Measurements from ENCODE around the gene UBA7. TPM values are rescaled to one million over a fixed set of nuclear protein-coding genes. Genes with fewer than 3 reads are reported as not detected.

UBA7 gene
- total RNA-seq, 4 donors from 2014 or later, result 21.3 to 114 (median 63.0) TPM

DNA sequence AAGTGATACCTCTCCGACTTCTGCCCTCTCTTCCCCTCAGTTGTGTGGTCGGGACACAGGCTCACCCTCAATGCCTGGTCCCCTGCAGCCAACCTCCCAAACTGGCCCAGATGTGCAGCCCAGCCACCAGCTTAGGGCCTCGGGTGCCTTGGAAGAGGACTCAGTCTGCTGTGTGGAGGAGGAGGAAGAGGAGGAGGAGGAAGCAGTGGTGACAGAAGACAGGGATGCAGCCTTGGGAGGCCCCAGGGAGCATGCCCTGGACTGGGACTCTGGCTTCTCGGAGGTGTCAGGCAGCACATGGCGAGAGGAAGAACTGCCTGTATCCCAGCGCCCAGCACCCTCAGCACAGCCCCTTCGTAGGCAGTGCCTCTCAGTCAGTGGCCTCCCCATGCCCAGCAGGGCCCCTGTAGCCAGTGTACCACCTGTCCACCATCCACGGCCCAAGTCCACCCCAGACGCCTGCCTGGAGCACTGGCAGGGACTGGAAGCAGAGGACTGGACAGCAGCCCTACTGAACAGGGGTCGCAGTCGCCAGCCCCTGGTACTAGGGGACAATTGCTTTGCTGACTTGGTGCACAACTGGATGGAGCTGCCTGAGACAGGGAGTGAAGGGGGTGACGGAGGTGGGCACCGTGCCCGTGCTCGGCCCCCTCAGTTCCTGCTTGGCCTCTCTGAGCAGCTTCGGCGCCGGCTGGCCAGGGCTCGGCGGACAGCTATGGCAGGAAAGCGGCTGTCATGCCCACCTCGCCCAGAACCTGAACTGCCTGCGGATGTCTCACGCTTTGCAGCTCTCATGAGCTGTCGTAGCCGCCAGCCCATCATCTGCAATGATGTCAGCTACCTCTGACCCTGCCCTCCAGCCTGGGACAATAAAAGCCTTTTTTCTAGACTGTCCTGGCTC lies 9.4 kb downstream of the UBA7 start:
- peak overlapping the region; percentile 72 to 84 for H3K4me3 ChIP-seq
- H3K27me3 ChIP-seq, result no peaks in the 10 kb centered on the region
- TF ChIP-seq, protein P1, sequence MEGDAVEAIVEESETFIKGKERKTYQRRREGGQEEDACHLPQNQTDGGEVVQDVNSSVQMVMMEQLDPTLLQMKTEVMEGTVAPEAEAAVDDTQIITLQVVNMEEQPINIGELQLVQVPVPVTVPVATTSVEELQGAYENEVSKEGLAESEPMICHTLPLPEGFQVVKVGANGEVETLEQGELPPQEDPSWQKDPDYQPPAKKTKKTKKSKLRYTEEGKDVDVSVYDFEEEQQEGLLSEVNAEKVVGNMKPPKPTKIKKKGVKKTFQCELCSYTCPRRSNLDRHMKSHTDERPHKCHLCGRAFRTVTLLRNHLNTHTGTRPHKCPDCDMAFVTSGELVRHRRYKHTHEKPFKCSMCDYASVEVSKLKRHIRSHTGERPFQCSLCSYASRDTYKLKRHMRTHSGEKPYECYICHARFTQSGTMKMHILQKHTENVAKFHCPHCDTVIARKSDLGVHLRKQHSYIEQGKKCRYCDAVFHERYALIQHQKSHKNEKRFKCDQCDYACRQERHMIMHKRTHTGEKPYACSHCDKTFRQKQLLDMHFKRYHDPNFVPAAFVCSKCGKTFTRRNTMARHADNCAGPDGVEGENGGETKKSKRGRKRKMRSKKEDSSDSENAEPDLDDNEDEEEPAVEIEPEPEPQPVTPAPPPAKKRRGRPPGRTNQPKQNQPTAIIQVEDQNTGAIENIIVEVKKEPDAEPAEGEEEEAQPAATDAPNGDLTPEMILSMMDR (IDR thresholded peaks at IDR 0.05), result no peak
- no peak for TF ChIP-seq POLR2A (IDR thresholded peaks at IDR 0.05)
- H3K36me3 ChIP-seq, result no peaks in the 10 kb centered on the region
- H3K4me1 ChIP-seq, result peaks cover 0 to 32% of the 10 kb centered on the region in 2 donors
- intact Hi-C loops (cut with DNase I; ENCODE audit: low total_unique reads), result no loop called here
- H3K9me3 ChIP-seq, result no peaks in the 10 kb centered on the region
- DNase-seq, result peak; percentile 31 to 38
- H3K27ac ChIP-seq, result peak overlapping the region; percentile 92 to 94

DNA sequence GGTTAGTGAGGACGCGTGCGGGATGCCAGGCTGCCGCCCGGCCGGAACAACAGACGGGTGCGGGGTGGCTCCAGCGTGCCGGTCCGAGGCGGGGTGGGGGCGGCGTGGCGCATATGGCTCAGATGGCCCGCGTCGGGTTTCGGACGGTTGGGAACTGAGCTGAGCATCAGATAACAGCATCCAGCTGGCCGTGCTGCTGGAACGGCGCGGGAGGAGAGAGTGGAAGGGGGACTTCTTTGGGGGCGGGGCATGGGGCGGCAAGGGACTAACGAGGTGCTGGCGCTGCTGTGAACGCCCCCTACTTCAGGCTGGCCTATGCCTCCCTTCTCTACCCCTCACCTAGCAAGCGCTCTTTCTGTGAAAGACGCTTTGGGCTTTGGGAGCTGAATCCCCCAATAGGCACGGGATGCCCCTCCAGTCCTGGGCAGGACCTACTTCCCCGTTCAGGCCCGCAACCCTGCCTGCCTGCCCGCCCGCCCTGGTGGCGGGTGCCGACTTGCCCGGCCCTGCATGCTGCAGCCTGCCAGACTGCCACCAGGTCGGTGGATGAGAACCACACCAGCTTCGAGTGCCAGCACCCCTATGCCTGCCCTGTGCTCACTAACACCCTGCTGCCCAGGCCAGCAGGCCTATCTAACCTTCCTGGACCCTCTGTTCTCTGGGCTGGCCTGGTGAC lies 10.2 kb downstream of the UBA7 start:
- Histone ChIP-seq H3K9me3 (no peaks in the 10 kb centered on the region), H3K4me1 (peaks cover 0 to 32% of the 10 kb centered on the region in 2 donors), H3K36me3 (no peaks in the 10 kb centered on the region), H3K27ac (peak overlapping the region; percentile 92 to 94), H3K4me3 (peak overlapping the region; percentile 72 to 84), H3K27me3 (no peaks in the 10 kb centered on the region)
- no peak for TF ChIP-seq POLR2A (IDR thresholded peaks at IDR 0.05)
- TF ChIP-seq, protein P1 (IDR thresholded peaks at IDR 0.05), result no peak
- DNase-seq, result peak; percentile 40 to 59
- intact Hi-C loops (cut with DNase I; ENCODE audit: low total_unique reads), result loop anchor here (2.0 kb wide), 1 partner anchor 35 kb away; no protein-coding TSS in a partner anchor

DNA sequence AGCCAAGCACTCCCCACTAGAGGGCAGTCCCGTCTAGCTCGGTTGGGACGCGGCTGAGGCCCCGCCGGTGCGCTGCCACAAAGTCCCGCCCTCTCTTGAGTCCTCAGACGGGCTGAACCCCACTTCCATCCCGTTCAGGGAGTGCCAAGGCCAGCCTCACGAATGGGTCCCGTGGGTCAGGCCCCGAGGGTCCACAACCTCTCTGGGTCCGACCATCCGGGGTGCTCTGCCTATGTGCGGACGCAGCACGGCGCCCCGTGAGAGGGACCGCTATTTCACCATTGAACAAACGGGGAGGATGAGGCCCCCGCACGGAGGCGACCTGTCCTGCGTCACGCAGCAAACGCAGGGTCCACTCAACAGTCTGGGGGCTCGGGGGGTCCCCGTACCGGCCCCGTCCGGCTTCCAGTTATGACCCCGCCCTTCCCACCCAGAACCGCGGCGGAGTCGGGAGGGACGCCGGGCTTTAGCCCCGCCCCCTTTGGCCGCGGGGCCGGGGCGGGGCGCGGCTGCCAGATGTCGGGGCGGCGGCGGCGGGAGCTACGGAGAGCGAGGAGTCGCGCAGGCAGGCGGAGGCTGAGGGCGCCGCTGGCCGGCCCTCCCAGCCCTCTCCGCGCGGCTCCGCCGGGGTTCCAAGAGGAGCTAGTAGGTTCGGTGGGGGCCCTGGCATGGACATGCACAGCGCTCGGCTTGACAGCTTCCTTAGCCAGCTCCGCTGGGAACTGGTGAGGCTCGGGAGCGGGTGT lies 10.9 kb downstream of the UBA7 start, which contains the start of gene INKA1:
Gene INKA1 (plus strand): TSS at position 543 of the 746 bp plus-strand sequence. CDS start 132 bp downstream, at position 675.
- Histone ChIP-seq H3K4me3 (peak within 1 kb of the TSS; percentile 72 to 84), H3K27ac (peak within 1 kb of the TSS; percentile 92 to 94), H3K27me3 (no peaks in the 10 kb centered on the region), H3K36me3 (no peaks in the 10 kb centered on the region), H3K9me3 (no peaks in the 10 kb centered on the region), H3K4me1 (peaks cover 0 to 32% of the 10 kb centered on the region in 2 donors)
- DNase-seq, result peak; percentile 90 to 91
- intact Hi-C loops (cut with DNase I; ENCODE audit: low total_unique reads), result loop anchor here (2.0 kb wide), 1 partner anchor 36 kb away; no protein-coding TSS in a partner anchor
- peak; percentile 69 to 77 for TF ChIP-seq POLR2A (IDR thresholded peaks at IDR 0.05)
- TF ChIP-seq, protein P1 (IDR thresholded peaks at IDR 0.05), result peak; percentile 84 to 96 (median 91)

DNA sequence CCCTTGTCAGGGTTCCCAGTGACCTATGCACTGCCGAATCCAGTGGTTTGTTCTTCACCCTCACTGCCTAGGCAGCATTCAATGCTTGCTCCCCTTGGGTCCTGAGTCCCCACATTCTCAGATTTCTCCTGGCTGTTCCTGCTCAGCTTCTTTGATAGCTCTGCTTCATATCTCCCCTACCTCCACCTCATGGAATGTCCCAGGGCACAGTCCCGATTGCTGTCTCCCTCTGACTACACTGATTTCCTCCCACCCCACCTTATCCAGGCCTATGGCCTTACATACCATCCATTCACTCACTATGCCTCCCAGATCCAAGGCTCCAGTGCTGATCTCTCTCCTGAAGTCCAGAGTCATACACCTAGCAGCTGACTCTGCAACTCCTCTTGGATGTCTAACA lies 12.6 kb downstream of the UBA7 start:
- intact Hi-C loops (cut with DNase I; ENCODE audit: low total_unique reads), result no loop called here
- Histone ChIP-seq H3K4me3 (no peak overlapping the region), H3K4me1 (peaks cover 0 to 26% of the 10 kb centered on the region in 2 donors), H3K36me3 (no peaks in the 10 kb centered on the region), H3K27ac (no peak overlapping the region), H3K9me3 (no peaks in the 10 kb centered on the region), H3K27me3 (no peaks in the 10 kb centered on the region)
- DNase-seq, result no peak
- TF ChIP-seq, protein P1 (IDR thresholded peaks at IDR 0.05), result no peak
- no peak for TF ChIP-seq POLR2A (IDR thresholded peaks at IDR 0.05)
